Pulmonary artery endothelial cell (primary cell): ENCODE results near the gene EPB41L2. TPM values are rescaled to one million over a fixed set of nuclear protein-coding genes. Genes with fewer than 3 reads are reported as not detected.

ENCODE experiments used
- DNase-seq: peaks from one replicate; pipeline ENCODE4 v3.0.0-alpha.2; 2011; ENCODE audit warnings: low read depth, low spot score
- total RNA-seq: library from RNA; depleted of rRNA; stranded (reverse); fragments of >200 nt; gene quantifications from 2 replicates; pipeline ENCODE4 v1.2.3, GENCODE V29; 2014

The EPB41L2 gene
- total RNA-seq, 1 donor from 2014 or later: 74.7 TPM

- no peak for DNase-seq
Observed at GRCh38 chr6:131062241-131063027, 611 bp downstream of the EPB41L2 start.

DNA sequence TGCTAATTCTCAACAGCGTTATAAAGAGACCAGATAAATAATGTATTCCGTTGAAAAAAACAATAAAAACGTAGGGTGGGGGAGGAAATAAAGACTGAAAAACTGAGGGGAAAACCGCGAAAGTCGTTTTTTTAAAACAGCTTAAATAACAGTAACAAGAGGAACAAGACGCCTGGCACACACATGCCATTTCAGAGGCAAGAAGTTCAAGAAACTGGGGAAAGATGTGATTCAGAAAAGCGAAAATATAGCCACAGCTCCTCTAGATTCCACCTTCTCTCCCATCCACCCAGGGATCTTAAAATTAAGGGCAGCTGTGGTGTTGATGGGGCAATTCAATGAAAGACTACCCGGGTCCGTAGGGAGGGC lies 1.3 kb downstream of the EPB41L2 start:
- DNase-seq: no peak

DNA sequence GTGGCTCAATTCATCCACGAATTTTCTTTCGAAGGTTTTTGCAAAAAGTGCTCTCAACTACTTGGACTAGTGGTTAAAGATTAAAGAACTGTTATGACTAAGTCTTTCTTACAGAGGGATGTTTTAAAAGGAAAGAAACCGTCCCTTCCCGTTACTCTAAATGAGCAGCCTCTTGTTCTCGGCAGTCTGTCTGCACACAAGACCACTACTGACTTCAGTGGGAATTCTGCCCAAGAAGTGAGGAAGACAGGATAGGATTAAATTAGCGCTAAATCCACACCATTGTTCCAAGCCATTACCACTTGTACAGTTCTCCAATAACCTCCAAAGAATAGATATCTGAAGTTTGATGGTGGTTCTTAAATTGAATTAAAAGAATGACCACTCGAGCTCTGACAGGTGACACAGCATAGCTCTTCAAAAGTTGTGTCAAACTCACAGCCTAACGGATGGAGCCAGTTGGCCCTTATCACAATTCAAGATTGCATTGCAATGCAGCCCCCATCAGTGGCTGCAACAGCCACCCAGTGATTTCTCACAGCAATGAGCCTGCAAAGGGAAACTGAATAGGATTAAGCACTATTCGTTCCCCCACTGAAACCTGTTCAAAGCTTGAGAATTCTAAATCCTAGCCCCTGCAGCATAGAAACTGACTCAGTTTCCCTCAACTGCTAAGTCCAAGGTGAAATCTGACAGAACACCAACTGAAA lies 1.8 kb downstream of the EPB41L2 start:
- DNase-seq: no peak

DNA sequence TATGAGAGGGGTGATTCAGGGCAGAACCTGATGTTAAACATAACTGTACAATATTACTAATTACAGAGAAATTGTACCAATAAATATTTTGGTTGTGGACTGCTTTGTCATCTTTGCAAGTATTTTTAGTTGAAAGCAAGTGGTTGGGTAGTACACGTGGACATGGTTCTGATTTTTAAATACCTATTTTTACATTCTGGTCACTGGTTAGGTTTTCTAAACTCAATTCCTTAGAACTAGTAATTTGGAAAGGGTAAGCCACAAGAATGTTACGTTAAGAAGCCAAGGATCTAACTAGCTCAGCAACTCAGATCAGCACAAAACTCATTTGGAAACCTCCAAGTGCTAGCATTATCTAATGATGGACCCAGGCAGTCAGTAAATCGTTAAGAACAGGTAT lies 2.7 kb downstream of the EPB41L2 start:
- no peak for DNase-seq

- DNase-seq: no peak
Observed at GRCh38 chr6:131059486-131059885, 3.6 kb downstream of the EPB41L2 start.

GRCh38 chr6:131058236-131058635 lies 4.8 kb downstream of the EPB41L2 start:
- no peak for DNase-seq

DNA sequence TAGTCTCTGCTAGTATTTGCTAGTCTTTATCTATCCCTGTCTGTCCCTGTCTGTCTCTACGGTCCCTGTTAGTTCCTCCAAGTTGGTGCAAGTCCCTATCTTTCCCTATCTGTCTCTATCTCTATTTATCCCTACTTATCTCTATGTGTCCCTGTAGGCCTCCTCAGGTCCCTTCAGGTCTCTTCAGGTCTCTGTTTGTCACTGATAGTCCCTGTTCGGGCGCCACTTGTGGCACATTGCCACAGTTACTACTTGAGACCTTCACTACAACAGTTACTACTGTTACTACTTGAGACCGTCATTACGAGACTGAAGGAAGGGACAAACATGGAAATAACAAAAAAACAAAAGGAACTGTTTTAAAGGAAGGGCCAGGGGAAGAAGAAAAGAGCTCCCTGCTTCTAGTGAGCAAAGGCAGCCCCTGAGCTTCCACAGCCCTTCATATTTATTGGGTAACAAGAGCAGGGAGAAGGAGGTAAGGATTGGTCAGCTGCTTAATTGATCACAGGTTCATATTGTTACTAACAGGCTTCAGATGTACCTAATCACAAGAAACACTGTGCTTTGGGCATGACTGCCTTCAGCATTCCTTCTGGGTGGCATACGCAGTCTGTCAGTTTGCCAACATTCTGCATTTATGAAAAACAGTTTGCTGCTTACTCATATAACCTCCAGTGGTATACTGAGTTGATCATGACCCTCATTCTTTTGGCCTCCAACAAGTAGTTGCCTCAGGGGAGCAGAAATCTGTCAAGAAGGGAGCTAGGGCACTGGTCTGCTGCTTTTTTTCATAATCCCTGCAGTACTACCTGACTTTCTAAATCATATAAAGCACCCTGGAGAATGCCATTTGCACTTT lies 8.4 kb downstream of the EPB41L2 start:
- no peak for DNase-seq

DNA sequence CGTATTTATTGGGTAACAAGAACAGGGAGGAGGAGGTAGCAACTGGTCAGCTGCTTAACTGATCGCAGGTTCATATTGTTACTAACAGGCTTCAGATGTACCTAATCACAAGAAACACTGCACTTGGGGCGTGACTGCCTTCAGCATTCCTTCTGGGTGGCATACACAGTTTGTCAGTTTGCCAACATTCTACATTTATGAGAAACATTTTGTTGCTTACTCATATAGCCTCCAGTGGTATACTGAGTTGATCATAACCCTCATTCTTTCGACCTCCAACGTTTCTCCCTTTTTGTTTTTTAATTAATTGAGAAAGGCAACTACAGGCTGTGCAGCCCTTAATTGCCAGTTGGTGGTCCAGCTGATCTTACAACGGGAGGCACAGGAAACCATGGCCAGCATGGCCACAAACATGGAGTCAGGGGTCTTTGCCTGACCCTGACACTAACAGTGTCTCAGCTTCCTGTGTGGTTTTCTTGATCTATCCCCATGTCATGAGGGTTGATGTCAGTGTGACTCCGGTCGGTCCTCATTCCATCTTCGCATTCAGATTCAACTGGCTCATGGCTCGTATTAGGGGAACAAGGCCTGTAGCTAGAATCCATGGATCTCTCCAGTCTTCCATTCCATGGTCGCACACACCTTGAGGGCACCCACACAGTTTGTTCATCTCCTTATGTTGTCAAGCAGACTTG lies 9.4 kb downstream of the EPB41L2 start:
- no peak for DNase-seq

DNA sequence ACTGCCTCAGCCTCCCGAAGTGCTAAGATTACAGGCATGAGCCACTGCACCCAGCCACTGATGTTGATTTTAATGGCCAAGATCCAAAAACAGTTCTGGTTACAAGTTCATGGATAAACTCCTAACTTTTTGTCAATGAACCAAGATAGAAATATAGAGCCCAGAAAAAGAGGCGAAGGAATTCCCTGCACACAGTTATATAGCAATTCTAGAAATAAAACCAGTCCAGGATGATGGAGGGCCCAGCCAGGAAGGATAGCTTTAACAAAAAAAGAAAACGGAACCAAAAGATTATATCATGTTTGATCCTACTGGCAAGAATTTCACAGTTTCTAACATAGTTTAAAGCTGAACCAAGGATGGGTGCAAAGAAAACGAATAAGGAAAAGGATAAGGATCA lies 10.9 kb downstream of the EPB41L2 start:
- DNase-seq: no peak

GRCh38 chr6:131051341-131051740 lies 11.7 kb downstream of the EPB41L2 start:
- DNase-seq: no peak

DNA sequence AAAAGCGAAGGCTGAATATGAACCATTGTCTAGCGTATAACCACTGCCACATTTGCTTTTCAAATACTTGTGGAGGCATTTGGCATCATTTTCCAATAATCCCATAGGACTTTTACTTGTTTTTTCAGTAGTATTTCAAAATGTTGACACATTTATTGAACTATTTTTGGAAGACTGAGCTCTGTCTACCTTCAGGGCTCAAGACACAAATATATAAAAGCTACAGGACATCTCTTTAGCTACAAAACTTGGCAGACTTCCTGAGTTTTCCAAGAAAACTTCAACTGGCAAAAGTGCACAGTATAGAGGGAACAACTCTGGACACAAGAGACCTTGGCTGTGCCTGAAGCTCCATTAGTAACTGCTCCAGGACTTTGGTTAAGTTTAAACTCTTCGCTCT lies 13.4 kb downstream of the EPB41L2 start:
- no peak for DNase-seq

DNA sequence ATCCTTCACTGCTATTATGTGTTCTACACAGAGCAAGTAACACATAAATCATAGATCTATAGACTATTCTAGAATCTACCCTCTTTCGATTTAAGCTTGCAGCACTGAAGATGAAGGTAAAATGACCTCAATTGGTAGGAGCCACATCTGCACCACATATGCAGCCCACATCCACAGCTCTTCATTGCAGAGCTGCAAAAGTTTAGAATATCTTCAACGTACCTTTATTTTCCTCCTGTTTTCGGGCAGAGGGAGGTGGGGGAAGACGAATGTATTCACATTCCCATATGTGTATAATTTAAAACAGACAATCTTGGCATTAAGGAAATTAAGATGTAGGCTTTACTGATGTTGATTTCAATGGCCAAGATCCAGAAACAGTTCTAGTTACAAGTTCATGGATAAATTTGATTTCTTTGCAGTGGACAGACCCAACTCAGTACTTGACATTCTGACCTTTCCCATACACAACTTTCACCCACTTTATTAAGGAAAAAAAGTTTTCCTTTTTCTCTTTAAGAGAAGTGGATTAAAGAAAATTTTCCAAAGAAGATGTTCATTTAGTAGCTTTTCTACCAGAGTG lies 14.0 kb downstream of the EPB41L2 start:
- DNase-seq: no peak

DNA sequence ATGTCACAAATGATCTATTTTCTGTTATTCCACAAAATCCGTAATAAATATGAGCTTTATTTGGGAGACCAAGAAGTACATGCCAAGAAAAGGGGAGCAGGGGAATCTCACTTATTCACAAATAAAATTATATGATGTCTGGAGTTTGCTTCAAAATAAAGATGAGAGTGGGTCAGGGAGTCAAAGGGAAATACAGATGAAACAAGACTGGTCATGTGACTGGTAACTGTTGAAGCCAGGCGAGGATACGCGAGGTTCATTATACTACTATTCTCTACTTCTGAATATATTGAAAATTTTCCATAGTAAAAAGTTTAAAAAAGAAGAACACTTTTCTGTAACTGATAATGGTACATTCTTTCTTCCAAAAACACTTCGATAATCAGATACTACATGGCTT lies 14.6 kb downstream of the EPB41L2 start:
- DNase-seq: no peak

DNA sequence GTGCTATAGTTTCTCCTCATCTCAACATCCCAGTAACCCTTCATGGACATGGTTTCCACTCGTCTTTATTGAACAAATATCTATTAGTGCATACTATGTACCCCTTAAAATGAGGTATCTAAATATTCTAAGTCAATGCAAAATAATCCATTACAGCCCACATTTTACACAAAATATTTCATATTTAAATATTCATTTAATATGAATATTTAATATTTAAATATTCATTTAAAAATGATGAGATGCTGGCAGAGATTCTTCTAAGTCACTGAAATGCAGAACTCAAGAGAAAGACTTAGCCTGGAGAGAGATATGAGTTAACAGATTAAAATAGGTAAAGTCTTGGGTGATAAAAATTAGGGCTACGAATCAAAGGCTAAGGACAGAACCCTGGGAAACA lies 17.9 kb downstream of the EPB41L2 start:
- DNase-seq: no peak

- DNase-seq: no peak
Observed at GRCh38 chr6:131043902-131044447, 19.1 kb downstream of the EPB41L2 start.

GRCh38 chr6:131042664-131043063 lies 20.4 kb downstream of the EPB41L2 start:
- DNase-seq: no peak

DNA sequence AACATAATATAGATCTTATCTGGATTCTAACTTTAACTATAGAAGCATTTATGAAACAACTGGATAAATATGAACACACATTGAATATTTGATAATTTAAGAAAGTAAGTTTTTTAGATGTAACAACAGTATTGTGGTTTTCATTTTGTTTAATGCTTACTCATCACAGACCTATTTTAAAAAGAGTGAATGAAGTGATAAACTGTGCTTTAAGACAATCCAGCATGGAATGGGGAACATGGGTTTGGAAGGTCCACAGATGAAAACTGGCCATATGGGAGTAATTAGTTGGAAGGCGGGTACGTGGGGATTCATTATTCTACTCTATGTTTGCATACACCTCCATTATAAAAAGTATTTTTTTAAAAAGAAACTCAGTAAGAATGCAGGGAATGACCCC lies 21.2 kb downstream of the EPB41L2 start:
- DNase-seq: no peak

DNA sequence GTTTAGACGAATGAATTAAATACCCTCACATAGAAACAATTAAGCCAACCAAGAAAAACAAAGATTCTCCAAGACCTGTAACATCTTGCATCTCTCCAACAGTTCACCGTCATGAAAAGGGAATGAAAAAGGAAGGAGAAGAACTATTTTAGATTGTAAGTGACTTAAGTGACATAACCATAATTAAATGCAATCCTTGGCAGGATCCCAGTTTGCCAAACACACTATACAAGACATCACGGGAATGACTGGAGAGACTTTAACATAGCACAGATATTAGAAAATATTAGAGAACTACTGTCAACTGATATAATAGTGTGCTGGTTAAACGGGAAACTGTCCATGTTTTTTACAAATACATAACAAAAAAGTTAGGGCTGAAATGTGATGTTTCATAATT lies 22.2 kb downstream of the EPB41L2 start:
- DNase-seq: no peak

DNA sequence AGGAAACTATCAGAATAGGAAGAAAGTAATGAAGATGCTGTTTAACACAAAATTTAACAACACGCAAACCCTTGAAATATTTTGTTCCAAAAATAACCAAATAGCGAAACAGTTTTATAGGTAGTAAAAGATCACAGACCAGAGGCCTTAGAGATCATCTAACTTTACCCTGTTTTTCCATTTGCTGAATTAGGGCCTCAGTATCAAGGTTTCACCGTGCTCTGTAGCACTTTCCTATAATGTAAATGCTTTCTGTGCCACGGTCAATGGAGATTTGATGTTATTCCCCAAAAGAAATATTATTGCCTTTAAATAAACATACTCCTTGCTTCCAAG lies 23.7 kb downstream of the EPB41L2 start:
- no peak for DNase-seq

DNA sequence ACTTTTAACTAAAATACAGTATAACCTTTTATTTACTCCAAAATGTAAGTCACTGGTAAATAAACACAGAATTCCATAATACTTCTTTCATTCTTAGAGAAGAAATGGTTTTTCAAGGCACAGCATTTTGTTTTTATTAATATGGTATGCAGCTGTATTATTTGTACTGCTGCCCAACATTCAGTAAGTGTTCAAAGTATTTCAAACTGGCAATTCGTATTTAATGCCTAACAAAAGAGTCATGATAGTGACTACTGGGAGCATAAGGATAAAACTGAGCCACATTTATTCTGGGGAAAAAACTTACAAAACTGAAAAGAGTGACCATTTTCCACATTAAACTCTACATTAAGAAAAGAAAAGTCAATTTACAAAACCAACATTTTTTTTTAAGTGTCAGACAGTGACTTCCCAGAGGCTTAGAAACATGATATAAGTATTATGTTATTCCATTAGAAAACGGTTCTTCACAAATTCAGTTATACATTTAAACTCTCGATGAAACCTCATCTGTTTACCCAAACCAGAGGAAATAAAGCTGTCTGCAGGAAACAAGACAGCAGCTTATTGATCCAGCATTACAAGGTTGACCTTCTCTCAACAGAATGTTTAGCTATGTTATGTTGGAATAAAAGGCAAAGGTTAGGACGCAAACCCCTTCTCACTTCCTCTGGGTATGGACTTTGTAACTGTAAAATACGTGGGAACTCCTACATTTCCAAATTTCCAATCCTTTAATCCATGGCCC lies 24.3 kb downstream of the EPB41L2 start:
- DNase-seq: peak; percentile 29
